ENCODE measurements around the gene SOX12.
"Not testable (repeated sequence)": the region's sequence is repeated elsewhere in the genome, so short reads cannot be mapped to it uniquely, and the experiment has no call there.

The SOX12 gene

GRCh38 chr20:348972-349841, 23.9 kb downstream of the SOX12 start:
- in situ Hi-C loops (cut with MboI; ENCODE audit: low sequenced_read_pairs, unreplicated experiment), result no loop called here
- TF ChIP-seq CTCF (IDR thresholded peaks at IDR 0.05; ENCODE audit: borderline replicate concordance, control extremely low read depth, extremely low read depth, insufficient read depth, missing control alignments), result no peak
- no peak for DNase-seq (ENCODE audit: low spot score)

GRCh38 chr20:353166-353565, 27.8 kb downstream of the SOX12 start:
- no peak for TF ChIP-seq CTCF (IDR thresholded peaks at IDR 0.05; ENCODE audit: borderline replicate concordance, control extremely low read depth, extremely low read depth, insufficient read depth, missing control alignments)
- in situ Hi-C loops (cut with MboI; ENCODE audit: low sequenced_read_pairs, unreplicated experiment), result loop anchor here (10.0 kb wide), 1 partner anchor 292 kb away; no protein-coding TSS in a partner anchor
- DNase-seq (ENCODE audit: low spot score), result no peak

GRCh38 chr20:354298-354977, 29.1 kb downstream of the SOX12 start:
- peak; percentile 96 for TF ChIP-seq CTCF (IDR thresholded peaks at IDR 0.05; ENCODE audit: borderline replicate concordance, control extremely low read depth, extremely low read depth, insufficient read depth, missing control alignments)
- in situ Hi-C loops (cut with MboI; ENCODE audit: low sequenced_read_pairs, unreplicated experiment), result loop anchor here (10.0 kb wide), 1 partner anchor 290 kb away; no protein-coding TSS in a partner anchor
- DNase-seq (ENCODE audit: low spot score), result peak; percentile 92

GRCh38 chr20:356154-356553, 30.8 kb downstream of the SOX12 start:
- DNase-seq (ENCODE audit: low spot score), result not testable (repeated sequence)
- in situ Hi-C loops (cut with MboI; ENCODE audit: low sequenced_read_pairs, unreplicated experiment), result loop anchor here (5.0 to 10.0 kb wide), 2 partner anchors 126 to 289 kb away; no protein-coding TSS in a partner anchor

GRCh38 chr20:356745-357144, 31.4 kb downstream of the SOX12 start:
- in situ Hi-C loops (cut with MboI; ENCODE audit: low sequenced_read_pairs, unreplicated experiment), result loop anchor here (5.0 to 10.0 kb wide), 2 partner anchors 126 to 288 kb away; no protein-coding TSS in a partner anchor
- no peak for DNase-seq (ENCODE audit: low spot score)
- no peak for TF ChIP-seq CTCF (IDR thresholded peaks at IDR 0.05; ENCODE audit: borderline replicate concordance, control extremely low read depth, extremely low read depth, insufficient read depth, missing control alignments)

- no peak for TF ChIP-seq CTCF (IDR thresholded peaks at IDR 0.05; ENCODE audit: borderline replicate concordance, control extremely low read depth, extremely low read depth, insufficient read depth, missing control alignments)
- no peak for DNase-seq (ENCODE audit: low spot score)
- in situ Hi-C loops (cut with MboI; ENCODE audit: low sequenced_read_pairs, unreplicated experiment), result loop anchor here (5.0 to 10.0 kb wide), 2 partner anchors 123 to 286 kb away; no protein-coding TSS in a partner anchor
These were observed 33.7 kb downstream of the SOX12 start for GRCh38 chr20:358891-359555.

Measured in GM13976 (cell line).